Vagina (tissue), 2 donors: ENCODE measurements around the gene ZNF467. TPM values are rescaled to one million over a fixed set of nuclear protein-coding genes. Genes with fewer than 3 reads are reported as not detected.

Source experiments
- DNase-seq, 2 donors: peaks; one replicate each; pipeline ENCODE4 v3.0.0-alpha.2; 2017; ENCODE audit errors: extremely low spot score in 2 of 2
- H3K27ac ChIP-seq: fragments of 200-600 bp; sonication (generic); one replicate; pipeline ENCODE4 v1.5.1; 2019
- H3K27me3 ChIP-seq: fragments of 200-600 bp; sonication (generic); one replicate; pipeline ENCODE4 v1.5.1; 2019
- H3K36me3 ChIP-seq, 2 donors: fragments of 200-600 bp; sonication (generic); one replicate each; pipeline ENCODE4 v1.5.1; 2017 to 2019
- H3K4me1 ChIP-seq: fragments of 200-600 bp; sonication (generic); one replicate; pipeline ENCODE4 v1.5.1; 2019
- H3K4me3 ChIP-seq, 2 donors: fragments of 200-600 bp; sonication (generic); 1 replicate in 1 of 2; 2 replicates in 1 of 2; pipeline ENCODE4 v1.5.1; 2016 to 2019
- H3K9me3 ChIP-seq: fragments of 200-600 bp; sonication (generic); one replicate; pipeline ENCODE4 v1.5.1; 2019
- CTCF ChIP-seq, 3 experiments: fragments of 450-650 bp in 2 of 3; fragments of 200-600 bp in 1 of 3; sonication (generic) in 1 of 3; IDR thresholded peaks; one replicate each; pipeline ENCODE4 v1.5.1; 2017 to 2019; ENCODE audit warnings: antibody characterized with exemption in 3 of 3, mild to moderate bottlenecking in 2 of 3, moderate library complexity in 2 of 3
- POLR2A ChIP-seq, 2 donors: fragments of 450-650 bp; IDR thresholded peaks; one replicate each; pipeline ENCODE4 v1.6.1; 2017; ENCODE audit warnings: antibody characterized with exemption in 2 of 2, mild to moderate bottlenecking in 2 of 2, moderate library complexity in 2 of 2
- POLR2AphosphoS5 ChIP-seq, 2 donors: sonication (generic); formaldehyde crosslinking; IDR thresholded peaks; one replicate each; pipeline ENCODE4 v1.9.0; 2017; ENCODE audit warnings: antibody characterized with exemption in 2 of 2, mild to moderate bottlenecking in 2 of 2, low read depth in 1 of 2; ENCODE audit not compliant: insufficient read depth in 1 of 2
- intact Hi-C: fragments of 100-400 bp; cut with DNase I; formaldehyde crosslinking; loops from one replicate; pipeline ENCODE4 v1.15.1; 2023
- total RNA-seq: library from RNA; depleted of rRNA; stranded (reverse); fragments of >200 nt; gene quantifications from one replicate; pipeline ENCODE4 v1.2.3, GENCODE V29; 2016

Gene ZNF467
- total RNA-seq, 1 donor from 2014 or later: 13.3 TPM

- TF ChIP-seq POLR2A (IDR thresholded peaks at IDR 0.05): no peak
- TF ChIP-seq POLR2AphosphoS5 (IDR thresholded peaks at IDR 0.05; ENCODE audit: insufficient read depth in 1 of 2, low read depth in 1 of 2): no peak
- no peak for TF ChIP-seq CTCF (IDR thresholded peaks at IDR 0.05)
- no peak for DNase-seq
- peaks cover 0 to 11% of the 10 kb centered on the region in 2 donors for H3K36me3 ChIP-seq
Measured at GRCh38 chr7:149735181-149735602, 38.2 kb downstream of the ZNF467 start.

GRCh38 chr7:149734791-149735075 is 38.7 kb downstream of the ZNF467 start:
- Histone ChIP-seq H3K36me3 (peaks cover 0 to 14% of the 10 kb centered on the region in 2 donors), H3K4me1 (peaks cover 5% of the 10 kb centered on the region), H3K9me3 (no peaks in the 10 kb centered on the region), H3K27me3 (no peaks in the 10 kb centered on the region), H3K27ac (no peak overlapping the region), H3K4me3 (no peak overlapping the region)
- DNase-seq: no peak
- TF ChIP-seq POLR2AphosphoS5 (IDR thresholded peaks at IDR 0.05; ENCODE audit: insufficient read depth in 1 of 2, low read depth in 1 of 2) (no peak), POLR2A (IDR thresholded peaks at IDR 0.05) (no peak), CTCF (IDR thresholded peaks at IDR 0.05) (no peak)
- intact Hi-C loops: loop anchor here (10.0 kb wide), 1 partner anchor 60 kb away; no protein-coding TSS in a partner anchor

More at GRCh38 chr7:149735181-149735602, 38.2 kb downstream of the ZNF467 start:
- intact Hi-C loops: loop anchor here (10.0 kb wide), 1 partner anchor 60 kb away; no protein-coding TSS in a partner anchor
- Histone ChIP-seq H3K4me1 (peaks cover 5% of the 10 kb centered on the region), H3K27ac (no peak overlapping the region), H3K27me3 (no peaks in the 10 kb centered on the region), H3K9me3 (no peaks in the 10 kb centered on the region), H3K4me3 (no peak overlapping the region)

GRCh38 chr7:149733924-149734790 is 39.2 kb downstream of the ZNF467 start:
- H3K27ac ChIP-seq: no peak overlapping the region
- no peak for DNase-seq
- peaks cover 0 to 19% of the 10 kb centered on the region in 2 donors for H3K36me3 ChIP-seq

GRCh38 chr7:149733131-149733923 is 40.1 kb downstream of the ZNF467 start:
- Histone ChIP-seq H3K9me3 (no peaks in the 10 kb centered on the region), H3K4me3 (no peak overlapping the region), H3K4me1 (peaks cover 5% of the 10 kb centered on the region), H3K27me3 (no peaks in the 10 kb centered on the region), H3K36me3 (peaks cover 0 to 28% of the 10 kb centered on the region in 2 donors), H3K27ac (no peak overlapping the region)
- DNase-seq: no peak
- intact Hi-C loops: loop anchor here (10.0 kb wide), 1 partner anchor 59 kb away; no protein-coding TSS in a partner anchor
- TF ChIP-seq POLR2A (IDR thresholded peaks at IDR 0.05) (no peak), POLR2AphosphoS5 (IDR thresholded peaks at IDR 0.05; ENCODE audit: insufficient read depth in 1 of 2, low read depth in 1 of 2) (no peak), CTCF (IDR thresholded peaks at IDR 0.05) (no peak)

More at GRCh38 chr7:149733924-149734790, 39.2 kb downstream of the ZNF467 start:
- Histone ChIP-seq H3K4me1 (peaks cover 5% of the 10 kb centered on the region), H3K9me3 (no peaks in the 10 kb centered on the region), H3K4me3 (no peak overlapping the region), H3K27me3 (no peaks in the 10 kb centered on the region)
- intact Hi-C loops: loop anchor here (10.0 kb wide), 1 partner anchor 59 kb away; no protein-coding TSS in a partner anchor
- TF ChIP-seq CTCF (IDR thresholded peaks at IDR 0.05): no peak
- no peak for TF ChIP-seq POLR2AphosphoS5 (IDR thresholded peaks at IDR 0.05; ENCODE audit: insufficient read depth in 1 of 2, low read depth in 1 of 2)
- no peak for TF ChIP-seq POLR2A (IDR thresholded peaks at IDR 0.05)
